NCI-H2171 treated with DMSO at 0.1 percent for 48 hours (cell line): ENCODE measurements around the gene ZNF497.

Experiments
- DNase-seq: peaks from one replicate; lab custom pipeline; 2025; lab: John Stamatoyannopoulos, UW

The ZNF497 gene

DNA sequence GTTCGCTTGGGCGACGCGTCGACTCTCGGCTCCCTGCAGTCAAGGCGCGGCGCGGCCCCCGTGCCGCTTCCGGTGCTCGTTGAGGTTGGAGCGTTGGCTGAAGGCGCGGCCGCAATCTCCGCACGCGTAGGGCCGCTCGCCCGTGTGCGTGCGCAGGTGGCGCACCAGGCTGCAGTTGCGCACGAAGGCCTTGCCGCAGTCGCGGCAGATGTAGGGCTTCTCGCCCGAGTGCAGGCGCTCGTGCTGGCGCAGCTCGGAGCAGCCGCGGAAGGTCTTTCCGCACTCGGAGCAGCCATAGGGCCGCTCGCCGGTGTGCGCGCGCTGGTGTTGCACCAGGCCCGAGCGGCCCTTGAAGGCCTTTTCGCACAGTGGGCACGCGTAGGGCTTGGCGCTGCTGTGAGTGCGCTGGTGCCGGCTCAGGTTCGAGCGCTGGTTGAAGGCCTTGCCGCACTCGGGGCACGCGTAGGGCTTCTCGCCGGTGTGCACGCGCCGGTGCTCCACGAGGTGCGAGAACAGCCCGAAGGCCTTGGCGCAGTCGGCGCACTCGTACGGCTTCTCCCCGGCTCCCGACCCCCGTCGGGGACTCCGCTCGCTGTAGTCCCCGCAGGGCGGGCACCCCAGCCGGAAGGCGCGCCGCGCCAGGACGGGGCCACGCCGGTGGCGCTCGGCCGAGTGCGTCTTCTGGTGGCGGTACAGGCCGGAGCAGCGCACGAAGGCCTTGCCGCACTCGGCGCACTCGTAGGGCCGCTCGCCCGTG is 5.3 kb upstream of the ZNF497 start:
- no peak for DNase-seq

DNA sequence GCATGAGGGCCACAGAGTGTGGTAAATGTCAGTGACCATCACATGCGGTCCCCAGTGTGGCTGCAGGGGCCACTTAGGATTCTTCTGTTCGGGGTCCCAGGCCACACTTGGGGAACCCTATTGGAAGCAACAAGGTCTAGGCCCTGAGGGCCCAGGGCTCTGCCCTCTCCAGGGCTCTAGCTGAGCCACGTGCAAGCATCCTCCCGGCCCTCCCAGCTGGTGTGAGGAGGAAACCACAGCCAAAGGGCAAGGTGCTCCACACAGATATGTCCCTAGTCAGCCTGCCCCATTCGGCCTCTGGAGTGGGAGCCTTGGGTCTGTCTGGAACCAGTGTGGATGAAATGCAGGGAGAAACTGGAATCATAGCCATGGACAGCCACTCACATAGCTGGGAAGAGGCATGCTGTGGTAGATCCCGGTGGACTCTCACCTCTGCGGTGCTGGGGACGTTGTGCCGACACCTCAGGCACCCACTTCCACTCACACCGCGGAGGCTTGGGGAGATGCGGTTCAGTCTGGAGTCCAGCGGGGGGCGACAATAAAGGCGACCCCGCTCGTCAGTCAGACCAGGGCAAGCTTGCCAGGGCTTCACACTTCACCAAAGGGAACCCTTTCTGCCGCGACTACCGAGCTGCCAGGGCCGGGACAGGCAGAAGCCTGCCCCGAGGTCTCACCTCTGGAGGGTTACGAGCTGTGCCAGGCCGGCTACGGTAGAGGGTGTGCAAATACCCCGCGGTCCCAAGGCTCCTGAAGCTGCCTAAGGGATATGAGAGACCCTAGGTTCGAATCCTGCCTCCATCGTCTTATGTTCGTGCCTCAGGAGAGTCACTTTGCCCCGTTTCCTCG is 4.3 kb upstream of the ZNF497 start:
- DNase-seq, result no peak

DNA sequence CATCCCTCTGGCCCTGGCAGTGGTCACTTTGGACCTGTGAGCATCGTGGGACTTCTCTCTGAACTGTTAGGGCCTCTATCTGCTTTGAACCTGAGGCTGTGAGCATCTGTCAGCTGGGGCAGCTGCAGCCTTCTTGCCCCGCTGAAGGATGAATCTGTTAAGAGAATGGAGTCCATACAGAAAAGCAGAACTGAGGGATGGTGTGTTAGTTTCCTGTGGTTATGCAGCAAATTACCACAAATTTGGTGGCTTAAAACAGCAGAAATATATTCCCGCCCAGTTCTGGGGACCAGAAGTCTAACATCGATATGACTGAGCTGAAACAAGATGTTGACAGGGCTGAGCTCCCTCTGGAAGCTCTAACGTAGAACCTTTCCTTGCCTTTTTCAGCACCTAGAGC is 1.6 kb upstream of the ZNF497 start:
- no peak for DNase-seq

DNA sequence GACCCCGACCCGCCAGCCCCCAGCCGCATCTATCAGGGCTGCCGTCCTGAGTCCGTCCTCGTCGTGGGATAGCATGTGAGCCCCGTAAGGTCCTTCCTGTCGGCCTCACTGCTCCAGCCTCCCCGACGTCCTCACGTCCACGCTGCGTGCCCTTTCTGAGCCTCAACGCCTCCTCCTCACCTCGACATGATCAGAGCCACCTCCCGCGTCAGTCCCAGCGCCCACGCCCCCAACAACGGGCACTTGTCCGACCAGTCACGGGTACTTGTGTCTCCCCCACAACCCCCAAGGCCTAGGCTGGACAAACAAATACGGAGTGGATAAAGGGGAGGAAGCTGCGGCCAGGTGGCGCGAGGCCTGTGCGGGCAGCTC is 665 bp downstream of the ZNF497 start:
- peak; percentile 67 for DNase-seq

DNA sequence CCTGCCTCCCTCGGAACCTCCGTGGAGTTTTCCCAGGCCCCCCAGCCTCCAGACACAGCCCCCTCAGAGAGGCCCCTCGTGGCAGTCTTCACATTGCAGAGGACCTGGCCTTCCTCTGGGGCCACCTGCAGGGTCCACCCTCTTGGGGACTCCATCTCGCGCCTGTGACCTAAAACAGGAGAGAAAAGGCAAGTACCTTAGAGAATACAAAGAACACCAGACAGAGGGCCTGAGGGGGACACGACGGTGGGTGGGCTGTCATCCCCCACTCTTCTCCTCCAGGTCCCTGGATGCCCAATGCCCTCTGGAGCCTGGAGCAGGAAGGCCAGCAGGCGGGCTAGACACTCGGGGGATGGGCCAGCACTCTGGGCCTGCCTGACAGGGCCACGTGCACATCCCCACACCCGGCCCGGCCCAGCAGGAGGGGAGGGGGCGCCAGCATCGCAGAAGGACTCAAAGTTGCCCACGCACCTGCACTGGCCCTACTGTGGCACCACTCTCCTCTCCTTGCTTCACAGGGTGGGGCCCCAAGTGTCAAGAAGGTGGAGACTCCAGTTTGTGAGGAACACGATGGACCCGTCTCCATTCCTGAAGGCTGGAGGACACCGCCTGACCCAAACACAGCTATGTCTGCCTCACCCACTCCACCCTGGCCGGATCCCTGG is 4.9 kb downstream of the ZNF497 start:
- no peak for DNase-seq

DNA sequence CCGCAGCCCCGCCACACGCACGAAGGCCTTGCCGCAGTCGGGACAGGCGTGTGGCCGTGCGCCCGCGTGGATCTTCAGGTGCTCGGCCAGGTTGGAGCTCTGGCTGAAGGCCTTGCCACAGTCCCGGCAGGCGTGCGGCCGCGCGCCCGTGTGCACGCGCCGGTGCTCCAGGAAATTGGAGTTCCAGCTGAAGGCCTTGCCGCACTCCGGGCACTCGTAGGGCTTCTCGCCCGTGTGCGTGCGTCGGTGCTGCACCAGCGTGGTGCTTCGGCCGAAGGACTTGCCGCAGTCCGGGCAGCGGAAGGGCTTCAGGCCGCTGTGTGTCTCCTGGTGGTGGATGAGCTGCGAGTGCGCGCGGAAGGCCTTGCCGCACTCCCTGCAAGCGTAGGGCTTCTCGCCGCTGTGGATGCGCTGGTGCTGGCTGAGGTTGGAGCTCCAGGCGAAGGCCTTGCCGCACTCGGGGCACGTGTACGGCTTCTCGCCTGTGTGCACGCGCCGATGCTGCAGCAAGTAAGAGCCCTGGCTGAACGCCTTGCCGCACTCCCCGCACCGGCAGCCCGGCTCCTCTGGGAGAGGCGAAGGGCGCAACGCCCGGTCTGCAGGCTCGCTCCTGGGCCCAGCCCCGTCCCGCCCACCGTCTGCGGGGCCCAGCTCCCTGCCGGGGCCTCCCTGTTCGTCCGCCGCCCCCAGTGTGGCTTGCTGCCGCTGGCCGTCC is 5.6 kb downstream of the ZNF497 start:
- DNase-seq, result no peak

DNA sequence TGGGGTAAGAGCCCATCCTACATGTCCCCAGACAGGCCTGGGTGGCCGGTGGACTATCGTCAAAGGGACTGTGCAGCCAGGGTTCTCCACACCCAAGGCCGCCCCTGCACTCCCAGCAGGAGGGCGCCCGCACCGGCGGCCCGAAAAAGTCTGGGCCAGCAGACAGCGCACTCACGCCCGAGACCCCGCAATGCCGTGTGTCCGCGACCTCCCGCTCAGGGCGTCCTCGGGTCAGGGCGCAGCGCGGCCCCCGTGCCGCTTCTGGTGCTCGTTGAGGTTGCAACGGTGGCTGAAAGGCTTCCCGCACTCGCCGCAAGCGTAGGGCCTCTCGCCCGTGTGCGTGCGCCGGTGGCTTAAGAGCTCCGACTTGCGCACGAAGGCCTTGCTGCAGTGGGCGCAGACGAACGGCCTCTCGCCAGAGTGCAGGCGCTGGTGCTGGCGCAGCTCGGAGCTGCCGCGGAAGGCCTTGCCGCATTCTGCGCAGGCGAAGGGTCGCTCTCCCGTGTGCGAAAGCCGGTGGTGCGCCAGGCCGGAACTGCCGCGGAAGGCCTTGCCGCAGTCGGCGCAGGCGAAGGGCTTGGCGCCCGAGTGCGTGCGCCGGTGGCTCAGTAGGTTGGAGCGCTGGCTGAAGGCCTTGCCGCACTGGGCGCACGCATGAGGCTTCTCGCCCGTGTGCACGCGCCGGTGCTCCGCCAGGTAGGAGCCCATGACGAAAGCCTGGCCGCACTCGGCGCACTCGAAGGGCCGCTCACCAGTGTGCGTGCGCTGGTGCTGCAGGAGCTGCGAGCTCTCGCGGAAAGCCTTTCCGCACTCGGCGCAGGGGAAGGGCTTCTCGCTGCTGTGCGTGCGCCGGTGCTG is 6.4 kb downstream of the ZNF497 start:
- no peak for DNase-seq

DNA sequence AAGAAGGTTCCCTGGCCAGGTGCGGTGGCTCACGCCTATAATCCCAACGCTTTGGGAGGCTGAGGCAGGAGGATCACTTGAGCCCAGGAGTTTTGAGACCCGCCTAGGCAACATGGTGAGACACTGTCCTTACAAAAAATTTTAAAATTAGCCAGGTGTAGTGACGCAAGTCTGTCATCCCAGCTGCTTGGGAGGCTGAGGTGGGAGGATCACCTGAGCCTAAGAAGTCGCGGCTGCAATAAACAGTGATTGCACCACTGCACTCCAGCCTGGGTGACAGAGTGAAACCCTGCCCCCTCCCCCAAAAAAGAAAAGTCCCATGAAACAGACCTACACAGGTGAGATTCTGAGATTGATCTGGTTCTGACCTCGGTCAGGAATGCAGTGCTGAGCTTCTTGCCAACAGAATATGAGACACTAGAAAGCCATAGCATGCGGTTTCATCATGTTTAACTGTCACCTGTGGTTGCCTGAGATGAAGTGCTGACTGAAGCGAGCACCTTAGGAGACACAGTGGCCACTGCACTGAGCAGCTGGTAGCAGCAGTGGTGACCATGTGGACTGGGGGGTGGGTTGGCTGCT is 7.2 kb downstream of the ZNF497 start:
- no peak for DNase-seq

DNA sequence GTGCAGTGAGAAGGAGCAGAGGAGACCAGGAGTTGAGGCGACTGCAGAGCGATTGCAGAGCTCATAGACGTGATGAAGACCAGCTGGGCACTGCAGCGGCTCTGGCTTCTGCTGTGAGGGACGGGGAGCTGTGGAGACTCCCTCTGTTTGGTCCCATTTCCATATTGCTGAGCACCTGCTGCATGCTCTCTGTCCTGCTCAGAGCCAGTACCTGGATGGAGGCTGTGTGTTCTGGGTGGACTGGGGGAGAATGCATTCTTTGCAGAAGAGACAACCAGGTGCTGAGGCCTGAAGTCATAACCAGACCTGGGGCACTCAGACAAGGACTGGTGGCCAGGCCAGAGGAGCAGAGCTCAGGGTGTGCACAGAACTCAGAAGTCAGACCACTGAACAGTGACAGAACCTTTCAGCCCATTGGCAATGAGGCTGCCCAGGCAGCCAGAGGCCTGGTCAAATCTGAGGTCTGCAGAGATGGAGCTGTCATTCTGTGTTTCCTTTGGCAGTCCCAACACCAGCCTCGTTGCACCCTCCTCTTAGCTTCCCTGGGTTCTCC is 8.0 kb downstream of the ZNF497 start:
- DNase-seq, result no peak

DNA sequence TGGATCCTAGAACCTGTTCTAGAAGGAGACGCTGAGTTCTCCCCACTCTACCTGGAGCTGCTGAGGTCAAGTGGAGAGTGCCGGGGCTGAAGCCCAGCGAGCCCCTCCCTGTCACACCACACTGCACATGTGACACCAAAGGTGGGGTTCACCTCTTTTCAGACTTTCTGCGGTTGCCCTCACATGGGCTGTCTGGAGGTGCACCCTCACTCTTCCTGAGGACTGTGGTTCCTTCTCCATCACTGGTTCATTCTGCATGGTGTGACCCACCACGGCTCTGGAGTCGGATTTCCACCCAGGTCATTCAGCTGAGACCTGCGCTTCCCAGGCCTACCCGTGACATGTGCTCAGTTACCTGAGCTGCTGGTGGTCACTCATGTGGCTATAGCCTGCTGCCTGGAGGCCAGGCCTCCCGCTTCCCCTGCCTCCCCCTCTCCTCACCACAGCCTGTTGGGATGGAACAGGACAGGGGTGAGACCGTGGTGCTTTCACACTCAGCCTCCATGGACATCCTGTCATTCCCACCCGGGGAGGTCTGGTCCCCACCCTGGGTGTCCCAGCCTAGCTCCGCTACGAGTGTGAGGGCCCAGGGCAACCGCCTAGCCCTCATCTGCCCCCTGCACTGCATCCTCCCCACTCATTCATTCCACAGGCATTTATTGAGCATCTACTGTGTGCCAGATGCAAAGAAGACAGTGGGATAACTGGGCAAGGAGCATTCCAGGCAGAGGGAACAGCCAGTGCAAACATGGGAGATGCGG is 8.7 kb downstream of the ZNF497 start:
- DNase-seq, result no peak

DNA sequence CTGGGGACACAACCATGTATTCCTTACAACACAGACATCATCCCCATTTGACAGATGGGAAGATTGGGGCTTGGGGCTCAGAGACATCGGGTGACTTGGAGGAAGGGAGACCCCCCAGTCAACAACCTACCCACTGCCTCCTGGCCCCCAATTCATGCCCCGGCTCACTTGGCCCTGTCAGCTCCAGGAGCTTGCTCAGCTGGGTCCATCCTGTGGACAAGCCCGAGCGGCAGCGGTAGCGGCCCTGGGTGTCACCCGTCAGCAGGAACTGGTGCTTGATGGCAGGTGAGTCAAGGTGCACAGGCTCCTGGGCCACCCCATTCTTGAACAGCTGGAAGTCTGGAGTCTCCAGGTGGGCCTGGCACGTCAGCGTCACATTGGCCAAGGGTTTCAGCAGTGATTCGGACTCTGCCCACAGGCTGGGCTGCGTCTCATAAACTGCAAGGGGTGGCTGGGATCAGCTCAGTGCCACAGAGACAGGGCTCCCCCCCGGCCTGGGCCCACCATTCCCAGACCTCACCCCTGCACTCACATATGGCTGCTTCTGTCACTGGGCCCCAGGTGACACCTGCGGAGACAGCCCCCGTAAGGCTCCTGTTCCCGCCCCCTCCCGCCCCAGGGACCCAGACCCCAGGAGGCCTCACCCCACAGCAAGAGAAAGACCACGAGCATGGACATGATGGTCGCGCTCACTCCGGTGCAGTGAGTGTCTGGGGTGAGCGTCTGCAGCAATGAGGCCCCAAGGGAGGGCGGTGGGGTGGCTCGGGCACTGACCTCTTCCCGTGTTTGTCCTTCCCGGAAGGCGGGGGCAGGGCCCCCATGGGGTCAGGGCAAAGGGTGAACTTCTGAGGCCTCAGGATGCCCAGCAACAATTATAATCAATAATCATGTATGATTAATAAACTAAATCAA is 9.5 kb downstream of the ZNF497 start, which contains the start of gene A1BG:
Gene A1BG, minus strand, starts transcription at position 733 of the 912 bp plus-strand sequence. Its CDS starts 55 bp downstream, at position 678.
- DNase-seq, result no peak

DNA sequence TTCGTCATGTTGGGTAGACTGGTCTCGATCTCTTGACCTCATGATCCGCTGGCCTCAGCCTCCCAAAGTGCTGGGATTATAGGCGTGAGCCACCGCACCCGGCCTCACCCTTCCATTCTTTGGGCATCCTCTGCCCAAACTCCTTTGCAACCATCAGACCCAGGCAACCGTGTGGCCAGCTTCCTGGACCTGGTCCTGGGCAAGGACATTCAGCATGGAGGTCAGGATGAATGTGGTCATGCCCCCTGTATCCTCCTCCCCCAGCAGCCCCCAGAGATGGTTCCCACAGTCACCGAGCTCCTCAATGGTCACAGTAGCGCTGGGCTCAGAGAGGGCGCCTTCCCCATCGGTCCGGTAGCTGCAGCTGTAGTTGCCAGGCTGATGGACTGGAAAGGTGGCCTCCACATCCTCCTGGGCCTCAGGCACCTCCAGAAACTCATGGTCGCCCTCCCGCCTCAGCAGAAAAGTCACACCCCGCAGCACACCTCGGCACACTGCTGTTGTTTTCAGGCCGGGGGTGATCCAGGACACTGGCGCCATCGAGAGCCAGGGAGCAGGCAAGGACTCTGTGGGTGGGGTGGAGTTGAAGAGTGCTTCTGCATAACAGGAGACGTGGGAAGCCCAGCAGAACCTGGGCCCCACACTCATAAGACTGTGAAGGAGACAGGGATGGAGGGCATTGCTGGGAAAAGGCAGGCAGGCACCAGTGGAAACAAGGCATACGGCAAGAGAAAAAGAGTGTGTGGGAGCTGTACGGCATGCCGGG is 10.4 kb downstream of the ZNF497 start:
- DNase-seq, result no peak

DNA sequence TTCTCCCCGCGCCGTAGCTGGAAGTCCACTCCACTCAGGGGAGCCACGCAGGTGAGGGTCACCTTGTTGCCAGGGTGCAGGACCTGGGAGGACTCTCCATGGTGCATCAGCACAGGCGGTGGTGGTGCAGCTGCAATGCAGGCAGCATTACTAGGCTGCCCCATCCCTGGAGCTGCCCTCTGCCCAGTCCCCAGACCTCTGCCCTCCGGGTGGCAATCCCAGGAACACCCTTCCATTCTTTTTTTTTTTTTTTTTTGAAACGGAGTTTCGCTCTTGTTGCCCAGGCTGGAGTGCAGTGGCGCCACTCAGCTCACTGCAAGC is 11.0 kb downstream of the ZNF497 start:
- no peak for DNase-seq

DNA sequence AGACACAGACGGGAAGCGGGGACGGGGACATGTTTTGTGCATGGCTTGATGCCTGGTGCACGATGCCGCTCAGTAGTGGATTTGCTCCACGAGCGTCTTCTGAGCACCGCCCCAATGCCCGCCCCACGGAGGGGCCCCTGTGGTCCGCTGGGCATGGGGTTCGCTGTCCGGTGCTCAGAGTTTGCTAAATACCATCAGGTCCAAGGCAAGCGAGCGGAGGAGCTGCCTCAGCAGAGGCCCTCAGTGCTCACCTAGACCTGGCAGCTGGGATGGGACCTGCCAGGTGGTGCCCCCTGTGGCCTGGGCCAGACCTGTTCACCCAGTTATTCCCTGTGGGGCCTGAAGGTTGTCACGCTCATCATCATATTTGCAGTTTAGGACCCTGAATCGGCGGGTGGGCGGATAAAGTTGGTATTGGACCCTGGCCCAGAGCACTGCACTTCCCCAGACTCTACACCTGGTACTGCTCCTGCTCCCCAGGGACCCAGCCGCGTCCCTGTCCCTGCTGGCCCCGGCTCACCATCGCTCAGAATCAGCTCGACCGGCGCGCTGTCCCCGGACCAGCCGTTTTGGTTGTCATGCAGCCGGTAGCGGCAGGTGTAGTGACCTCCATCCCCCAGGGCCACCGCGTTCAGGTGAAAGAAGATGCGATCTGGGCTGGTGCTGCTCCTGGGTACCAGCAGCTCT is 11.5 kb downstream of the ZNF497 start:
- DNase-seq, result no peak

DNA sequence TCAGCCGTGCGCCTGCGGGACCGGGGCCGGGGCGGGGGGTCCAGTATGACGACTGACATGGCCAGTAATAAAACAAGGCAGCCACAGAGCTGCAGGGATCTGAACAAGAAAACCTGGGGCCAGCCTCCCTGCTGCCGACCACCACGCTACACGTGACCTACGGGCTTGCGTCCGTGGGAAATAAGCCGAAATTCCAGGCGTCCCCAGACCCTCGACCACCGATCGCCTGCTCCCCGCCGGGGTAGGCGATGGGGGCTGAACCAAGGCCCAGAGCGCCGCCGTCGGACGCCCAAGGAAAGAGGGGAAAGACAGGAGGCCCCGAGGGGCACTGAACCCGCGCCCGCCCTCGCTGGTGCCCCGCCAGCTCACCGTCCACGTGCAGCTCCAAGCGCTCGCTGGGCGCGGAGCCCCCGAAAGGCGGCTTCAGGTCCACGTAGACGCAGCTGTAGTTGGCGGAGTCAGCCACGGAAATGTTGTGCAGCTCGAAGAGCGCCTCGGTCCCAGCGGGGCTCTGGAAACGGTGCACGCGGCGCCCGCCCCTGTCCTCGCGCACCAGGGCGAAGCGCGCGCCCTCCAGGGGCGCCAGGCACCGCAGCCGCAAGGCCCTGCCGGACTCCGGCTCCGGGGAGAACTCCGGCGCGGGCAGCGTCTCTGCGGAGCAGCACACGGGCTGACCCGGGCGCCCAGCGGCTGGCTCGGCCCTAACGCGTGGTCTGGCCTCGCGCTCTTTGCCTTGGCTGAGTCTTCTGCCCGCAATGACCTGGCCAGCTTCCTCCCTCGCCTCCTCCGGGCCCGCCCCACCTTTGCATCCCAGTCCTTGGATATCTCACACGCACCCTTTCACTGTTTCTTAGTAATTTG is 12.3 kb downstream of the ZNF497 start:
- DNase-seq, result no peak

DNA sequence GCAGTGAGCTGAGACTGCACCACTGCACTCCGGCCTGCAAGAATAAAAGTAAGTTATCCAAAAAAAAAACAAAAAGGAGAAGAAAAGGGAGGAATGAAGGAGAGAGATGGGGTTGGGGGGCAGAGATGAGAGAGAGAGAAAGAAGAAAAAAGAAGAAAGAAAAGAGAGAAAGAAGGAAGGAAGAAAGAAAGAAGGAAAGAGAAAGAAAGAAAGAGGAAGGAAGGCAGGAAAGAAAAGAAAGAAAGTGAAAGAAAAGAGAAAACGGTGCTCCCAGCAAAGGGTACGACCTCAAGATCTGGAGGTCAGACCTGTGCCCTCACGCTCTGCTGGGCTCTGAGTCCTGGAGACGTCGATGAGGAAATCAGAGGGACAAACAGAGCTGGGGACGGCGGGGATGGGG is 13.0 kb downstream of the ZNF497 start:
- no peak for DNase-seq
